Measurements from ENCODE around the gene KCTD2.

DNA sequence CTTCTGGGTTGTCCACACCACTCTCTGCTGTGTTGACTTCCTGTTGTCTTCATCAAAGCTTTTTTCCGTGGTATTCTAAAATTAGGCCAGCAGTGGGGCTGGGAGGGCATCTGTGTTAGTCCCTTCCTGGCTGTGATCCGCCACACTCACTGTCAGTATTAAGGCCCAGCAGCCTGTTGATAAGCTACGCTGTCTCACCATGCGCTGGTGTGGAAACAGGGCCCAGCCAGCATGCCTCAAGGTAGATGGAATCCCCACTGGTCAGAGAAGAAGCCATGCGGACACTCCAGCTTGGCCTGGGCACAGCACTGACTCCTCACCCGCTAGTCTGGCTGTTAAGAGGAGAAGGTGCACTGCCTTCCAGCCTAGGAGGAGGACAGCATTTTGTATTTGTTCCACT, 48.2 kb upstream of the KCTD2 start:
- TF ChIP-seq, protein P1, sequence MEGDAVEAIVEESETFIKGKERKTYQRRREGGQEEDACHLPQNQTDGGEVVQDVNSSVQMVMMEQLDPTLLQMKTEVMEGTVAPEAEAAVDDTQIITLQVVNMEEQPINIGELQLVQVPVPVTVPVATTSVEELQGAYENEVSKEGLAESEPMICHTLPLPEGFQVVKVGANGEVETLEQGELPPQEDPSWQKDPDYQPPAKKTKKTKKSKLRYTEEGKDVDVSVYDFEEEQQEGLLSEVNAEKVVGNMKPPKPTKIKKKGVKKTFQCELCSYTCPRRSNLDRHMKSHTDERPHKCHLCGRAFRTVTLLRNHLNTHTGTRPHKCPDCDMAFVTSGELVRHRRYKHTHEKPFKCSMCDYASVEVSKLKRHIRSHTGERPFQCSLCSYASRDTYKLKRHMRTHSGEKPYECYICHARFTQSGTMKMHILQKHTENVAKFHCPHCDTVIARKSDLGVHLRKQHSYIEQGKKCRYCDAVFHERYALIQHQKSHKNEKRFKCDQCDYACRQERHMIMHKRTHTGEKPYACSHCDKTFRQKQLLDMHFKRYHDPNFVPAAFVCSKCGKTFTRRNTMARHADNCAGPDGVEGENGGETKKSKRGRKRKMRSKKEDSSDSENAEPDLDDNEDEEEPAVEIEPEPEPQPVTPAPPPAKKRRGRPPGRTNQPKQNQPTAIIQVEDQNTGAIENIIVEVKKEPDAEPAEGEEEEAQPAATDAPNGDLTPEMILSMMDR (IDR thresholded peaks at IDR 0.05) = no peak
- no peak for TF ChIP-seq POLR2A (IDR thresholded peaks at IDR 0.05)

All from lower leg skin (tissue), 3 donors.